GM19023 (cell line): ENCODE data around the gene NLGN1.

ENCODE experiments used
- ATAC-seq: cut with Tn5 transposase; IDR thresholded peaks from one replicate; pipeline ENCODE4 v1.9.1; 2021; ENCODE audit warnings: mild to moderate bottlenecking, moderate library complexity; ENCODE audit not compliant: unreplicated experiment

NLGN1 gene

GRCh38 chr3:174318181-174318580 lies 920.6 kb downstream of the NLGN1 start:
- ATAC-seq, result no peak

GRCh38 chr3:174321548-174321947 lies 924.0 kb downstream of the NLGN1 start:
- no peak for ATAC-seq

DNA sequence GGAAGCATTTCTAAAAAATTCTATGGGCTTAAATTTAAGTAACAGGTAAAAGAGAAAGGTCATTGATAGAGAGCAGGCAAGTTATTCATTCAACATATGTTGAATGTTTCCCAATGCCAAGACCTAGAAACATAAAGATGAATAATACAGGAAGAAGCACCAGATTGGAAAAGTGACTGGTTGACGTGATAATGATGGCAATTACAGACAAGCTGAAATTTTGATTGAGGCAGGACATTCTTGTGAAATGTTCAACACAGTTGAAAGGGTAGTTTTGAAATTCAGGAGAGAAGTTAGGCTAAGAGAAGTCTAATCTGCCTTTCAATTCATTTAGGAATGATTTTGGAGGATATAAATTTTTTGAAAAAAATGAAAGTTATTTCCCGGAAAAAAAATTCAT lies 925.2 kb downstream of the NLGN1 start:
- ATAC-seq, result no peak

DNA sequence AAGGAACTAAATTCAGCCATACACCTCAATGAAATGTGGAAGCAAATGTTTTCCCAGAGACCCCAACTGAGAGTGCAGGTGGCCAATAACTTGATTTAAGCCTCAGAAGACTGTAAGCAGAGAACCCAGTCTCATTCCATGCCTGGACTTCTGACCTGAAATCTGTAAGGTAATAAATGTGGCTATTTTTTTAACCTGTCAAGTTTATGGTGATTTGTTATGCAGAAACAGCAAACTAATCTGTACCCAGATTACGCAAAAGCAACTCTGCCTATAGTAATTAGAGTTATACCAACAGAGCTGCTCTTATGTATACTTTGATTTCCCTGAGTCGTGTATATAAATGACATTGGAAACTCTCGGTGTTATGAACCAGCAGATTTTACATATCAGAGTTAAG lies 927.6 kb downstream of the NLGN1 start:
- ATAC-seq, result no peak

DNA sequence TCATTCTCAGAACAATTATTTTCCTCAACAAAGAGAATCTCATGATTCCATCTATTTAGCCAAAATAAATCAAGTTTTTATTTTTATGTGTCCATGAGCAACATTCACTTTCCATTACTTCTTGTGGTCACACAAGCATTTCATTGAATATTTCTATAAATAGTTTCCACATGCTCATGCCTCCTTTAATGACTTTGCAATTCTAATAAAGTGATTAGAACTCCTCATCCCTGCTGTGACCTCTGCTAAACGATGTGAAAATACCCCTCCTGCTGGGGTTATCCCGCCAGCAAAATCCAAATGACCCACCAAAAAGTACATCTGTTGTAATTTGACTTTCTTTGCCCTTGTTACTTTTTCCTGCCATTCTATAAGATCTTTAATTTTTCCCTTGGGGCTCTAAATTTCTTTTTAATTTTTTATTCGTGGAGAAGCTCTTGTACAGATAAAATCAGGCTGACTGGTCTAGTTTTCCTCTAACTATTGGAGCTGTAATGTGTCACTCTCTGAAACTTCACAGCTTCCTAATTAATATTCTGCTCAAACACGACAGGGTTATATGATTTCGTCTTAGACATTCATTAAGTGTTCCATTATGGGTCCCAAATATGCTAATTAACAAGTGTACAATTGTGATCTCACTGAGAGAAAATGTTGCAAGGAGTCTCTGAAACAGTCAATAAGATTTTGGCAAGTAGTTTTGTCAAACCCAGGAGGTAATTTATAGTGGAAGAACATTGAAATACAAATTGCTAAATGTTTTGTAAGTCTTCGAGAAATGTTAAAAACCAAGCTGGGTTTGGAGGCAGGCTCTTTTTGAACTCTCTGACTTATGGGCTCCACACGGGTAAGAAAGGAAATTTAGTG lies 928.5 kb downstream of the NLGN1 start:
- no peak for ATAC-seq

GRCh38 chr3:174329321-174329720 lies 931.8 kb downstream of the NLGN1 start:
- no peak for ATAC-seq

DNA sequence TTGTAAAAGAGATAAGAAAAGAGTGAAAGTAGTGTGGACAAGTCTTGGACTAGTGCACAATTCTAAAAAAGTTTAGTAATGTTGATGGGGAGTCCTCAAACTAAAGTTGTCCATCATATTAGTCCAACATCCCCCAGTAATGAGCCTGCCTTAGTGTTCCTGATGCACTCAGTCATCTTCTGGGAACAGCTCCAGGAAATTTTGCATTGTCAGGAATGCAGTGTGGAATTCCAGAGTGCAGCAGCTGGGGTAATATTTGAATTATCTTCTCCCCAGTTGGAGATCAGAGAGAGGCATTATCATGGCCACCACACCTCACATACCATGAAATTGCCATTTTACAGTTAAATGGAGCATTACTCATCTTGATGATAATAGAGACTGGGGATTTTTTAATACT lies 932.8 kb downstream of the NLGN1 start:
- no peak for ATAC-seq

DNA sequence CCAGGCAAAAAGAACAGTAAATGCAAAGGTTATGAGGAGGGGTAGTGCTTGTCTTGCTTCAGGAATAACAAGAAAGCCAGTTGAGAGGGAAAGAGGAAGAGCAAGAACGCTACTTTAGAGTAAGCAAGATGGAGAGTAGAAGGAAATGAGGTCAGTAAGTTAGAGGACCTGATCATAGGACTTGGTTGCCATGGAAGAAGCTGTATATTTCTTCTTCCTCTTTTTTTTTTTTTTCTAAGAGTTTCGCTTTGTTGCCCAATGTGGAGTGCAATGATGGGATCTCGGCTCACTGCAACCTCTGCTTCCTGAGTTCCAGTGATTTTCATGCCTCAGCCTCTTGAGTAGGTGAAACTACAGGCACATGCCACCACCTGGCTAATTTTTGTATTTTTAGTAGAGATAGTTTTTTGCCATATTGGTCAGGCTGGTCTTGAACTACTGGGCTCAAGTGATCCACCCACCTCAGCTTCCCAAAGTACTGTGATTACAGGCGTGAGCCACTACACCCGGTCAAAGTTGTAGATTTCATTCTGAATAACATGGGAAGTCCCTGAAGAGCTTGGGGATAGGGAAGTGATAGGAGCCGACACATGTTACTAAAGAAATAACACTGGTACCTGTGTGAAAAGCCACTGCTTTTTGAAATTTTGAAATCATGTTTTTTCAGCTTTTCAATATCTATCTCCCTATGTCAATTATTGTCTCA lies 933.7 kb downstream of the NLGN1 start:
- no peak for ATAC-seq

GRCh38 chr3:174332391-174332790 lies 934.8 kb downstream of the NLGN1 start:
- no peak for ATAC-seq

GRCh38 chr3:174333640-174334039 lies 936.1 kb downstream of the NLGN1 start:
- ATAC-seq, result no peak

DNA sequence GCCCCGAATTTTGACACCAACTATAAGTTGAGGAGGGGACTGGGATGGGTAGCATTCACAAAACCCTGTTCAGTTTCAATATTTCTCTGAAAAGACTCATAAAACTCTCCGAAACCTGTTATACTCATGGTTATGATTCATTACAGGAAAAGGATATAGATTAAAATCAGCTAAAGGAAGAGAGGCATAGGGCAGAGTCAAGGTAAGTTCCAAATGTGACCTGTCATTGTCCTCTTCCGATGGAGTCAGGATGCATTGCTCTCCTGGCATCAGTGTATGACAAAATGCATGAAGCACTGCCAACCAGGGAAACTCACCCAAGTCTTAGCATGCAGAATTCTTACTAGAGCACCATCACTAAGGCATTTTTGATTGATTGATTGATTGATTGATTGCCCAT lies 936.6 kb downstream of the NLGN1 start:
- no peak for ATAC-seq

DNA sequence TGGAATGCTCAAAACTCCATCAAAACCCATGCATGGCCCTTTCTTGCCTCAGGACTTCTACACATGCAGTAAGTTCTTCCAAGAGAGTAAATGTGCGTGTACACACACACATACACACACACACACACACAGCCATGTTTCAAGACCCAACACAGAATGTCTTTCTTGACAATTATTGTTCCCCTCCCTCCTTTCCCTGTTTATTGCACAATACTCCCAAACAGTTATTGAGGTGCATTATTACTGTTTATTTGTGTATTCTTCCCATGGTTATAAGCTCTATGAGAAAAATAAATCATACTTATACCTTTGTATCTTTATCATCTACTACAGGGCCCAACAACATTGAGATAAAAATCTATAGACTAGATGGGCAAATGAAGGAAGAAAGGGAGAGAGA lies 937.8 kb downstream of the NLGN1 start:
- ATAC-seq, result no peak

DNA sequence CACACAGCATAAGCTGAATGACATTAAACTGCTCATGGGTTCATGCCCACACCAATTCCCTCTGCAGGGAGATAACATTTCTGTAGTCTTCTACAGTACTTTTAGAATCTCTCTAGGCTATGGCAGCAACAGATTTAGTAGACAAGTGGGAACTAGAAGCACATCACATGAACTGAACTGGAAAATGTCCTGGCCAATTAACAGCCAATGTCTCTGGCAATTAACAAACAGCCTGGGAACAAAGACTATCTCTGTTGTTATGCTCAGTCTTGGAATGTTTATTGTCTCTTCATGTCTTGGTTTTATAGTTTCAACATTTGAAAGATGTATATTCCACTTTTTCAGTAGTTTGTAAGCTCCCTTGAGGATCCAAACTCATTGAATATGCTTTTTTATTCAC lies 938.4 kb downstream of the NLGN1 start:
- ATAC-seq, result no peak
